ENCODE results near the gene OCA2. TPM values are rescaled to one million over a fixed set of nuclear protein-coding genes. Genes with fewer than 3 reads are reported as not detected.

The OCA2 gene
- total RNA-seq, 1 experiment from 2014 or later = 0.09 TPM

GRCh38 chr15:27806396-27806795 lies 292.7 kb downstream of the OCA2 start:
- Histone ChIP-seq H3K27ac (ENCODE audit: low read depth, low read length, poor library complexity, severe bottlenecking) (no peak overlapping the region), H3K4me1 (ENCODE audit: insufficient read depth, low read length, poor library complexity, severe bottlenecking) (no peaks in the 10 kb centered on the region), H3K4me3 (ENCODE audit: low read depth, low read length, poor library complexity, severe bottlenecking) (no peak overlapping the region), H3K27me3 (replicated peaks; ENCODE audit: insufficient read depth, low read depth, low read length, poor library complexity) (no peaks in the 10 kb centered on the region), H3K9me3 (ENCODE audit: low read depth, low read length, poor library complexity, severe bottlenecking) (peaks cover 39% of the 10 kb centered on the region), H3K36me3 (ENCODE audit: insufficient read depth, low read length, poor library complexity, severe bottlenecking) (no peaks in the 10 kb centered on the region)
- CTCF ChIA-PET = no interaction called here
- POLR2A ChIA-PET (ENCODE audit: low non-redundant PET) = no interaction called here
- TF ChIP-seq EZH2 (IDR thresholded peaks at IDR 0.05; ENCODE audit: borderline replicate concordance, low read depth, low read length, poor library complexity, severe bottlenecking) (no peak), CTCF (conservative IDR thresholded peaks at IDR 0.05; ENCODE audit: low read depth, low read length) (no peak)
- intact Hi-C loops (cut with micrococcal nuclease; ENCODE audit: unreplicated experiment) = no loop called here
- BruUV-seq (replicated peaks) = no TSS peak
- DNase-seq (ENCODE audit: low spot score) = no peak

- Histone ChIP-seq H3K27me3 (replicated peaks; ENCODE audit: insufficient read depth, low read depth, low read length, poor library complexity) (no peaks in the 10 kb centered on the region), H3K36me3 (ENCODE audit: insufficient read depth, low read length, poor library complexity, severe bottlenecking) (no peaks in the 10 kb centered on the region), H3K4me3 (ENCODE audit: low read depth, low read length, poor library complexity, severe bottlenecking) (no peak overlapping the region), H3K9me3 (ENCODE audit: low read depth, low read length, poor library complexity, severe bottlenecking) (peaks cover 30% of the 10 kb centered on the region), H3K4me1 (ENCODE audit: insufficient read depth, low read length, poor library complexity, severe bottlenecking) (no peaks in the 10 kb centered on the region), H3K27ac (ENCODE audit: low read depth, low read length, poor library complexity, severe bottlenecking) (no peak overlapping the region)
- intact Hi-C loops (cut with micrococcal nuclease; ENCODE audit: unreplicated experiment) = no loop called here
- POLR2A ChIA-PET (ENCODE audit: low non-redundant PET) = no interaction called here
- BruUV-seq (replicated peaks) = no TSS peak
- CTCF ChIA-PET = no interaction called here
- no peak for TF ChIP-seq CTCF (conservative IDR thresholded peaks at IDR 0.05; ENCODE audit: low read depth, low read length)
- TF ChIP-seq EZH2 (IDR thresholded peaks at IDR 0.05; ENCODE audit: borderline replicate concordance, low read depth, low read length, poor library complexity, severe bottlenecking) = no peak
- DNase-seq (ENCODE audit: low spot score) = no peak
These were observed 293.6 kb downstream of the OCA2 start for GRCh38 chr15:27805261-27806220.

GRCh38 chr15:27804569-27805260 lies 294.4 kb downstream of the OCA2 start:
- ChIA-PET CTCF (no interaction called here), POLR2A (ENCODE audit: low non-redundant PET) (no interaction called here)
- Histone ChIP-seq H3K27ac (ENCODE audit: low read depth, low read length, poor library complexity, severe bottlenecking) (no peak overlapping the region), H3K4me3 (ENCODE audit: low read depth, low read length, poor library complexity, severe bottlenecking) (no peak overlapping the region), H3K4me1 (ENCODE audit: insufficient read depth, low read length, poor library complexity, severe bottlenecking) (no peaks in the 10 kb centered on the region), H3K27me3 (replicated peaks; ENCODE audit: insufficient read depth, low read depth, low read length, poor library complexity) (no peaks in the 10 kb centered on the region), H3K36me3 (ENCODE audit: insufficient read depth, low read length, poor library complexity, severe bottlenecking) (no peaks in the 10 kb centered on the region), H3K9me3 (ENCODE audit: low read depth, low read length, poor library complexity, severe bottlenecking) (peaks cover 33% of the 10 kb centered on the region)
- no TSS peak for BruUV-seq (replicated peaks)
- intact Hi-C loops (cut with micrococcal nuclease; ENCODE audit: unreplicated experiment) = no loop called here
- TF ChIP-seq CTCF (conservative IDR thresholded peaks at IDR 0.05; ENCODE audit: low read depth, low read length) = no peak
- DNase-seq (ENCODE audit: low spot score) = no peak
